Activated CD4-positive, alpha-beta memory T cell treated with anti-CD3 and anti-CD28 coated beads for 36 hours (primary cell): Measurements from ENCODE around the gene IQCH. TPM values are rescaled to one million over a fixed set of nuclear protein-coding genes. Genes with fewer than 3 reads are reported as not detected.

Experiments
- CTCF ChIA-PET: fragments of 350-600 bp; sonication (Branson Sonifier 250); formaldehyde crosslinking; loops from one replicate; lab custom pipeline; 2021; ENCODE audit warnings: antibody characterized with exemption, inconsistent platforms; lab: Charles Lee
- POLR2A ChIA-PET: fragments of 350-600 bp; sonication (Branson Sonifier 250); formaldehyde crosslinking; loops from one replicate; lab custom pipeline; 2021; ENCODE audit warnings: antibody characterized with exemption; lab: Charles Lee
- DNase-seq: peaks from one replicate; pipeline ENCODE4 v3.0.0-alpha.2; 2020
- H3K27ac Mint-ChIP-seq: one replicate; pipeline ENCODE4 v1.8.0; 2021; ENCODE audit warnings: mixed read lengths
- H3K27me3 Mint-ChIP-seq: one replicate; pipeline ENCODE4 v1.8.0; 2021; ENCODE audit warnings: mixed read lengths
- H3K36me3 Mint-ChIP-seq: one replicate; pipeline ENCODE4 v1.8.0; 2021; ENCODE audit warnings: mixed read lengths
- H3K4me1 Mint-ChIP-seq: one replicate; pipeline ENCODE4 v1.8.0; 2021; ENCODE audit warnings: low read depth, mixed read lengths
- H3K4me3 Mint-ChIP-seq: one replicate; pipeline ENCODE4 v1.8.0; 2021; ENCODE audit warnings: mild to moderate bottlenecking, mixed read lengths
- H3K9me3 Mint-ChIP-seq: one replicate; pipeline ENCODE4 v1.8.0; 2021; ENCODE audit warnings: mixed read lengths
- intact Hi-C: fragments of 100-400 bp; cut with micrococcal nuclease; formaldehyde crosslinking; loops from one replicate; pipeline ENCODE4 v1.15.1; 2023
- total RNA-seq, 2 experiments: library from RNA; stranded (reverse); gene quantifications; one replicate each; pipeline ENCODE4 v1.2.3, GENCODE V29; 2021

The IQCH gene
- total RNA-seq, 2 experiments from 2014 or later = 1.6 to 2.8 TPM

DNA sequence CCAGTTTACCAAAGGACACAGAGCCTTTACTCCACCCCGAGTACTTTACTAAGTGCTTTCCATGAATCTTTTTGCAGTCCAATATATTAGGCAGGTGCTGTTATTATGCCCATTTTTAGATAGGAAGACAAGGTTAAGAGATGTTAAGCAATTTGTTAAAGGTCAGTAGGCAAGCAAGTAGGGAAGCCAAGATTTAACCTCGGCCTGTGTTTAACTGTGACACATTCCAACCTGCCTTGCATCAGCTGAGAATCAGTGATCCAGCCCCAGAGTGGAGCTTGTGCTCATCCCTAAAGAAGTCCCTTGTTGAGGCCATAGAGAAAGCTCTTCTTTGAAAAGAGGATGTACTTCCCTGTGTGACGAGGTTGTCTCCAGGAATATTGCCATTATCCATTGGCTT, 215.1 kb downstream of the IQCH start:
- POLR2A ChIA-PET = no interaction called here
- CTCF ChIA-PET = no interaction called here

GRCh38 chr15:67472957-67473356, 218.4 kb downstream of the IQCH start:
- Mint-ChIP-seq H3K27ac (no peak overlapping the region), H3K27me3 (no peaks in the 10 kb centered on the region), H3K4me3 (no peak overlapping the region), H3K4me1 (no peaks in the 10 kb centered on the region), H3K36me3 (no peaks in the 10 kb centered on the region), H3K9me3 (no peaks in the 10 kb centered on the region)
- ChIA-PET CTCF (interaction anchor here (2.0 kb wide), 1 partner anchor 16 kb away, joined by 7 read pairs; no protein-coding TSS in a partner anchor), POLR2A (no interaction called here)
- intact Hi-C loops = no loop called here
- no peak for DNase-seq

More for the DNA sequence above, 215.1 kb downstream of the IQCH start:
- intact Hi-C loops = no loop called here
- no peak overlapping the region for H3K27ac Mint-ChIP-seq
- H3K27me3 Mint-ChIP-seq = no peaks in the 10 kb centered on the region
- H3K36me3 Mint-ChIP-seq = no peaks in the 10 kb centered on the region
- no peaks in the 10 kb centered on the region for H3K9me3 Mint-ChIP-seq
- no peaks in the 10 kb centered on the region for H3K4me1 Mint-ChIP-seq
- no peak for DNase-seq
- no peak overlapping the region for H3K4me3 Mint-ChIP-seq

DNA sequence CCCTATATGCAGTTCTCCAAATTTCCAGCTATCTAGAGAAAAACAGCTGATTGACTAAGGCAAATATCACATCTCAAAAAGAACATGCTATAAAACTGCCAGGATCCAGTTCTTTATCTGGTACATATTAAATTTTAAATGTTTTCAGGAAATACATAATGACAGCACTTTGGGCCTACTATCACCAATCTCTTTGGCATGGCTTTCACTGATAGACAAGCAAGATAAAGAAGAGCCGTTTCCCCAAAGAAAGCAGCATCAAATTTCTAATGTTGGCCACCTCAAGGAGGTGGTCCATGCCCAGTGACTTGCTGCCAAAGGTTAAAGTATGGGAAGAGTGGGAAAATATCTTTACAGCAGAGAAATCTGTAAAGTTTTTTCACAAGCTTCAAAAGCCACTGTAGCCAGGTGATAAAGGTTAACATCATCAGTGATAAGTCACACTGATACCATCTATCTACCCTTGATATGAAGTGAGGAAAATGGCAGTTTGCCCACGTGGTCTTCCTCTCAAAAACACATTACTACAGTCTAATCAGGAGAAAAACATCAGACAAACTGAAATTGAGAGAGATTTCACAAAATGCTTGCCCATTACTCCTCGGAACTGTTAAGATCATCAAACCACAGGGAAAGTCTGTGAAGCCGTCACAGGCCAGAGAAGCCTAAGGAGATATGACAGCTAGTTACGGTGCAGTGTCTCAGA, 220.0 kb downstream of the IQCH start:
- Mint-ChIP-seq H3K9me3 (no peaks in the 10 kb centered on the region), H3K4me1 (no peaks in the 10 kb centered on the region), H3K36me3 (no peaks in the 10 kb centered on the region), H3K27me3 (no peaks in the 10 kb centered on the region), H3K27ac (no peak overlapping the region), H3K4me3 (no peak overlapping the region)
- ChIA-PET CTCF (no interaction called here), POLR2A (no interaction called here)
- no peak for DNase-seq
- intact Hi-C loops = no loop called here

DNA sequence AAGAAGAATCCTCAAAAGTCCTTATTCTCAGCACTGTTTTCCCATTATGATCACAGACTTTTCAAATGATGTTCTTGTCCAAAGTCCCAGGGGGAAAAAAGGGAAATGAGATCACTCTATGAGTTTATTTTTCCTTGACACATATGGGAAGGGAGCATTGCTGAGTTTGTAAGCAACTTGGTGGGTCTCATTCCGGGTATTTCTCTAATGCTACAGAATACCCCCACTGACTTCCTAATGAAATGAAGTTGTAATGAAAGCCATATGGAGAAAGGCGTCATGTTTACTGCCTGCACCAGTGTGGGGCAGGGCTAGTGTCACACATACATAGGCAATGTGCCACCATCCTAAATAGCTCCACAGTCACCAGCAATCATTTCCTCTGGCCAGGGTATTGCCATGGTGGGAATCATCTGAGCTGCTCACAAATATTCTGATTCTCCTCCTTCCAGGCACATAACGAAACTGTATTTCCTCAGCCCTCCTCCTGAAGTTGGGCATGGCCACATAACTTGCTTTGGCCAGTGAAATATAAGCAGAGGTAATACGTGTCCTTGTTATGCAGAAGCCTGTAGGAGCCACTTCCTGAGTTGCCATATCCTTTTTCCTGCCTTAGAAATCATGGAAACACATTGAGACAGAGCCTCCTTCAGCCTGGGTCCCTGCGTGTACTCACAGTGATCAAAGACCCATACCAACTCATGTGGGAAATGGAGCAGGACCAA, 225.4 kb downstream of the IQCH start:
- peaks cover 7% of the 10 kb centered on the region for H3K36me3 Mint-ChIP-seq
- peaks cover 2% of the 10 kb centered on the region for H3K27me3 Mint-ChIP-seq
- H3K4me3 Mint-ChIP-seq = no peak overlapping the region
- intact Hi-C loops = no loop called here
- ChIA-PET POLR2A (no interaction called here), CTCF (no interaction called here)
- DNase-seq = no peak
- H3K27ac Mint-ChIP-seq = no peak overlapping the region
- H3K9me3 Mint-ChIP-seq = no peaks in the 10 kb centered on the region
- H3K4me1 Mint-ChIP-seq = no peaks in the 10 kb centered on the region

GRCh38 chr15:67480741-67481140, 226.2 kb downstream of the IQCH start:
- Mint-ChIP-seq H3K4me3 (no peak overlapping the region), H3K27ac (no peak overlapping the region), H3K27me3 (peaks cover 2% of the 10 kb centered on the region), H3K4me1 (no peaks in the 10 kb centered on the region), H3K9me3 (peaks cover 3% of the 10 kb centered on the region), H3K36me3 (peaks cover 10% of the 10 kb centered on the region)
- intact Hi-C loops = no loop called here
- ChIA-PET POLR2A (no interaction called here), CTCF (no interaction called here)
- DNase-seq = no peak

GRCh38 chr15:67481680-67482079, 227.1 kb downstream of the IQCH start:
- H3K4me3 Mint-ChIP-seq = no peak overlapping the region
- no peak for DNase-seq
- H3K27ac Mint-ChIP-seq = no peak overlapping the region
- intact Hi-C loops = no loop called here
- H3K36me3 Mint-ChIP-seq = peaks cover 10% of the 10 kb centered on the region
- peaks cover 3% of the 10 kb centered on the region for H3K9me3 Mint-ChIP-seq
- ChIA-PET POLR2A (no interaction called here), CTCF (no interaction called here)
- peaks cover 2% of the 10 kb centered on the region for H3K27me3 Mint-ChIP-seq
- no peaks in the 10 kb centered on the region for H3K4me1 Mint-ChIP-seq

- POLR2A ChIA-PET = no interaction called here
- Mint-ChIP-seq H3K4me1 (peaks cover 7% of the 10 kb centered on the region), H3K9me3 (no peaks in the 10 kb centered on the region), H3K36me3 (peaks cover 1% of the 10 kb centered on the region), H3K4me3 (no peak overlapping the region), H3K27ac (no peak overlapping the region), H3K27me3 (no peaks in the 10 kb centered on the region)
- CTCF ChIA-PET = interaction anchor here (0.6 to 1.5 kb wide), 2 partner anchors 35 to 62 kb away, joined by 3 to 4 read pairs; no protein-coding TSS in a partner anchor
- no peak for DNase-seq
- intact Hi-C loops = no loop called here
Measured at GRCh38 chr15:67495585-67495984, 241.0 kb downstream of the IQCH start.

DNA sequence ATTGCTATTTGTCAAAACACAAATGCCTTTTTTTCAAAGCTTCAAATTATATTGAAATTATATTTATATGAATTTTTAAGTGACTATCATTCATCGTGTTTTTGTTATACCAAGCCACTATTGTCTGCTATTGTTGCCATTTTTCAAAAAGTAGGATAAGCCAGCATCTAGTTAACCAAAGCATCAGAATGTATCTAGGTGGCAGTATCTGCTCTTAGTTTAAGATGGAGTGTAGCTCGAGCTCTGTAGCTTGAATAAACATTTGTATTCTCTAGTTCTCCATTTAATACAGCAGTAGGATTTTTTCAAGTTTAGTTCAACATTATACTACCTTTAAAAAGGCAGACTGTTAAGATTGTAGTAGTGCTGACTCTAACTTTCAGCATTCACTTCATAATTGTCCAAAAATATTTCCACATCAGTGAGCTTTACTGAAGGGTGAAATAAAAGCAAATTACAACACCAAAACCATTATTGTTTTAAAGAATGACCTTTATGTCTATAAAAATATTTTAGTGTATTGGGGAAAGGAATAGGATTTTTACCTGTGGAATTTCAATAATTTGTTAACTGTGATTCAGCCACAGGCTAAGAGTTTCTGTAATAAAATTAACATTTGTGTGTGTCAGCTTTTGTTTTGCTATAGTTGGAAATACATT, 246.7 kb downstream of the IQCH start:
- H3K27ac Mint-ChIP-seq = no peak overlapping the region

DNA sequence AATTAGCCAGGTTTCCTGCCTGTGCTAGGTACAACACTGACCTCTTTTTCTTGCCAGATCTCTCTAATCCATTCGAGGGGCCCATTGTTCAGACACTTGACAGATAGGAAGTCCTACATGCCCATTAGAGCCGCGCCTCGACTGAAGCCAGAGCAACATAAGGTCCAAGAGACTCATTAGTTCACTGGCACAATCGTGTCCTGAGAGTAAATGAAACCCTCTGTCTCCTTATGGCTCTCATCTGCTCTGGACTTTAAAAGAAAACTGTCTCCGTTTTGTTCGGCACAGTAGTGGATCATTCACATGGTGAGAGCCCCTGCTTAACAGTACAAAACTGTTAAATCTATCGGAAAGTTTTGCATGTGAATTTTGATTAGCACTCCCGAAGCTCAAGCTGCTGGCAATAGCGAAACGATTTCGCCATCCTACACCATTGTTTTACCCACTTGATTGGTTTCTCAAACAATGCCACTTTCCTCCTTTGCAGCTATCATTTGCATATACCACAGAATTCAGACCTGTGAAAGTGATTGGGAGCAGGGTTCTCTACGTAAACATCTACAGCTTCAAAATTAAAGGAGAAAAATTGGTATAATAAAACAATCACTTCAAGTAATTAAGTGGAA, 247.4 kb downstream of the IQCH start:
- ChIA-PET POLR2A (no interaction called here), CTCF (interaction anchor here (0.6 to 1.6 kb wide), 5 partner anchors 43 to 893 kb away, joined by 3 to 8 read pairs (median 3); no protein-coding TSS in a partner anchor)
- Mint-ChIP-seq H3K4me1 (no peaks in the 10 kb centered on the region), H3K9me3 (no peaks in the 10 kb centered on the region), H3K27me3 (no peaks in the 10 kb centered on the region), H3K27ac (no peak overlapping the region), H3K4me3 (no peak overlapping the region), H3K36me3 (peaks cover 3% of the 10 kb centered on the region)
- DNase-seq = no peak
- intact Hi-C loops = loop anchor here (2.0 kb wide), 1 partner anchor 331 kb away; no protein-coding TSS in a partner anchor

More for the DNA sequence above, 246.7 kb downstream of the IQCH start:
- H3K27me3 Mint-ChIP-seq = no peaks in the 10 kb centered on the region
- no peak for DNase-seq
- H3K36me3 Mint-ChIP-seq = peaks cover 3% of the 10 kb centered on the region
- H3K4me1 Mint-ChIP-seq = no peaks in the 10 kb centered on the region
- ChIA-PET CTCF (interaction anchor here (1.2 to 1.6 kb wide), 3 partner anchors 44 to 336 kb away, joined by 3 to 8 read pairs (median 5); no protein-coding TSS in a partner anchor), POLR2A (no interaction called here)
- no peaks in the 10 kb centered on the region for H3K9me3 Mint-ChIP-seq
- intact Hi-C loops = loop anchor here (2.0 kb wide), 1 partner anchor 331 kb away; no protein-coding TSS in a partner anchor
- no peak overlapping the region for H3K4me3 Mint-ChIP-seq

DNA sequence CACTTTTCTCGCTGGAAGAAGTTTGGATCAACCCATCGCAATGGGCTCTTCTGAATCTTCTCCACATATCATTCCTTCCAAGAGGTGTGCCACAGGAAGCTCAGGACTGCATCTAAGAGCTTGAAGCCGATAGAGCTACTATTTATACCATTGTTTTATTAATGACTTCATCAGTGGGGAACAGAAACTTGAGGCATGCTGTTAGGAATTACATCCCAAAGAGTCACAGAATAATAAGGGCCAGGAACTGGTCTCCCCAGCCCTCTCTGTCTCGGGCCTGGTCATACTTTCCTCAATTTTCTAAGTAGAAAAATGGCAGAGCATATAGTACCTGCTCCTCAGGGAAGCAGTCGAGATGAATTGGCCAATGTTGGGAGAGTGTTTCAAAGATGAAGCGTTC, 249.5 kb downstream of the IQCH start:
- ChIA-PET POLR2A (no interaction called here), CTCF (interaction anchor here (0.7 kb wide), 1 partner anchor 47 kb away, joined by 3 read pairs; no protein-coding TSS in a partner anchor)
- no peaks in the 10 kb centered on the region for H3K27me3 Mint-ChIP-seq
- intact Hi-C loops = no loop called here
- no peak overlapping the region for H3K4me3 Mint-ChIP-seq
- no peak overlapping the region for H3K27ac Mint-ChIP-seq
- no peaks in the 10 kb centered on the region for H3K4me1 Mint-ChIP-seq
- no peak for DNase-seq
- no peaks in the 10 kb centered on the region for H3K9me3 Mint-ChIP-seq
- peaks cover 5% of the 10 kb centered on the region for H3K36me3 Mint-ChIP-seq

DNA sequence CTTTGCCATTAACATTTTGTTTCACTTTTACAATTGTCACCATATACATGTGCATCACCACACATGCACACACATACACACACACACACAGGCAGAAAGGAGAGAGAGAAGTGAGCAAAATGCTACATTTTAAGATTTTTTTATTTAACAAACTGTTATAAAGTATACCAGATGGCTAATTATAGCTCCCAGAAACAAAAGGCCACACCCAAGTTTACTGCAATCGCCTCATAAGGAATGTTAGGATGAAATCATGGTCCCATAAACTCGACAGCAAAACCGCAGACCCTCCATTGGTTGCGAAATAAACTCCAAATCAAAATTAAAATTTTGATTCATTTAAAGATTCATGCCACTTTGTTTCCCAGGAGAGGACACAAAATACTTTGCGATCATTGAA, 250.2 kb downstream of the IQCH start:
- H3K4me3 Mint-ChIP-seq = no peak overlapping the region
- intact Hi-C loops = no loop called here
- CTCF ChIA-PET = no interaction called here

More for the DNA sequence above, 250.2 kb downstream of the IQCH start:
- H3K4me1 Mint-ChIP-seq = no peaks in the 10 kb centered on the region
- H3K36me3 Mint-ChIP-seq = peaks cover 6% of the 10 kb centered on the region
- POLR2A ChIA-PET = no interaction called here
- no peaks in the 10 kb centered on the region for H3K9me3 Mint-ChIP-seq
- no peak for DNase-seq
- no peaks in the 10 kb centered on the region for H3K27me3 Mint-ChIP-seq
- no peak overlapping the region for H3K27ac Mint-ChIP-seq
